ENCODE measurements around the gene NTN1.

The NTN1 gene

GRCh38 chr17:9115214-9116191, 94.2 kb downstream of the NTN1 start:
- H3K4me3 ChIP-seq (ENCODE audit: low read depth, low read length) = no peak overlapping the region
- H3K36me3 ChIP-seq = no peaks in the 10 kb centered on the region
- DNase-seq = no peak
- H3K27me3 ChIP-seq = no peaks in the 10 kb centered on the region
- H3K4me1 ChIP-seq = no peaks in the 10 kb centered on the region
- no peaks in the 10 kb centered on the region for H3K9me3 ChIP-seq
- TF ChIP-seq, protein P1, sequence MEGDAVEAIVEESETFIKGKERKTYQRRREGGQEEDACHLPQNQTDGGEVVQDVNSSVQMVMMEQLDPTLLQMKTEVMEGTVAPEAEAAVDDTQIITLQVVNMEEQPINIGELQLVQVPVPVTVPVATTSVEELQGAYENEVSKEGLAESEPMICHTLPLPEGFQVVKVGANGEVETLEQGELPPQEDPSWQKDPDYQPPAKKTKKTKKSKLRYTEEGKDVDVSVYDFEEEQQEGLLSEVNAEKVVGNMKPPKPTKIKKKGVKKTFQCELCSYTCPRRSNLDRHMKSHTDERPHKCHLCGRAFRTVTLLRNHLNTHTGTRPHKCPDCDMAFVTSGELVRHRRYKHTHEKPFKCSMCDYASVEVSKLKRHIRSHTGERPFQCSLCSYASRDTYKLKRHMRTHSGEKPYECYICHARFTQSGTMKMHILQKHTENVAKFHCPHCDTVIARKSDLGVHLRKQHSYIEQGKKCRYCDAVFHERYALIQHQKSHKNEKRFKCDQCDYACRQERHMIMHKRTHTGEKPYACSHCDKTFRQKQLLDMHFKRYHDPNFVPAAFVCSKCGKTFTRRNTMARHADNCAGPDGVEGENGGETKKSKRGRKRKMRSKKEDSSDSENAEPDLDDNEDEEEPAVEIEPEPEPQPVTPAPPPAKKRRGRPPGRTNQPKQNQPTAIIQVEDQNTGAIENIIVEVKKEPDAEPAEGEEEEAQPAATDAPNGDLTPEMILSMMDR (IDR thresholded peaks at IDR 0.05; ENCODE audit: low read depth, low read length) = no peak

GRCh38 chr17:9116311-9116835, 95.1 kb downstream of the NTN1 start:
- TF ChIP-seq, protein P1 (IDR thresholded peaks at IDR 0.05; ENCODE audit: low read depth, low read length) = no peak
- Histone ChIP-seq H3K4me1 (no peaks in the 10 kb centered on the region), H3K27me3 (no peaks in the 10 kb centered on the region), H3K36me3 (no peaks in the 10 kb centered on the region), H3K9me3 (no peaks in the 10 kb centered on the region), H3K4me3 (ENCODE audit: low read depth, low read length) (no peak overlapping the region)
- no peak for DNase-seq

- no peaks in the 10 kb centered on the region for H3K36me3 ChIP-seq
- H3K9me3 ChIP-seq = no peaks in the 10 kb centered on the region
- no peaks in the 10 kb centered on the region for H3K27me3 ChIP-seq
- no peak for DNase-seq
- TF ChIP-seq, protein P1 (IDR thresholded peaks at IDR 0.05; ENCODE audit: low read depth, low read length) = no peak
- H3K4me1 ChIP-seq = no peaks in the 10 kb centered on the region
- no peak overlapping the region for H3K4me3 ChIP-seq (ENCODE audit: low read depth, low read length)
Observed at GRCh38 chr17:9116861-9117568, 95.7 kb downstream of the NTN1 start.

- Histone ChIP-seq H3K9me3 (no peaks in the 10 kb centered on the region), H3K27me3 (no peaks in the 10 kb centered on the region), H3K4me1 (no peaks in the 10 kb centered on the region), H3K36me3 (no peaks in the 10 kb centered on the region), H3K4me3 (ENCODE audit: low read depth, low read length) (no peak overlapping the region)
- TF ChIP-seq, protein P1 (IDR thresholded peaks at IDR 0.05; ENCODE audit: low read depth, low read length) = no peak
- DNase-seq = no peak
Observed at GRCh38 chr17:9120471-9120870, 99.2 kb downstream of the NTN1 start.

GRCh38 chr17:9121186-9121820, 100.0 kb downstream of the NTN1 start:
- Histone ChIP-seq H3K4me3 (ENCODE audit: low read depth, low read length) (no peak overlapping the region), H3K27me3 (no peaks in the 10 kb centered on the region), H3K36me3 (no peaks in the 10 kb centered on the region), H3K9me3 (no peaks in the 10 kb centered on the region), H3K4me1 (no peaks in the 10 kb centered on the region)
- TF ChIP-seq, protein P1 (IDR thresholded peaks at IDR 0.05; ENCODE audit: low read depth, low read length) = no peak
- no peak for DNase-seq

Measured in BE2C (cell line).